Right lobe of liver (tissue), 4 donors: Measurements from ENCODE around the gene POMT2.

Source experiments
- POLR2A ChIP-seq: fragments of 450-650 bp; IDR thresholded peaks from one replicate; pipeline ENCODE4 v1.6.1; 2017; ENCODE audit warnings: antibody characterized with exemption, mild to moderate bottlenecking
- TF ChIP-seq, protein P1 (sequence below), 4 donors: fragments of 200-600 bp in 3 of 4; fragments of 450-650 bp in 1 of 4; IDR thresholded peaks; one replicate each; pipeline versions ENCODE4 v1.5.1 to v1.8.0; 2016 to 2022; ENCODE audit warnings: antibody characterized with exemption in 4 of 4, mild to moderate bottlenecking in 2 of 4
- donor health status: DM: no; HTN: no; CAD: no.
- donor health status: DM: no; HTN: no; CAD: no.
- donor health status: DM: no; HTN: yes; CAD: no.

DNA sequence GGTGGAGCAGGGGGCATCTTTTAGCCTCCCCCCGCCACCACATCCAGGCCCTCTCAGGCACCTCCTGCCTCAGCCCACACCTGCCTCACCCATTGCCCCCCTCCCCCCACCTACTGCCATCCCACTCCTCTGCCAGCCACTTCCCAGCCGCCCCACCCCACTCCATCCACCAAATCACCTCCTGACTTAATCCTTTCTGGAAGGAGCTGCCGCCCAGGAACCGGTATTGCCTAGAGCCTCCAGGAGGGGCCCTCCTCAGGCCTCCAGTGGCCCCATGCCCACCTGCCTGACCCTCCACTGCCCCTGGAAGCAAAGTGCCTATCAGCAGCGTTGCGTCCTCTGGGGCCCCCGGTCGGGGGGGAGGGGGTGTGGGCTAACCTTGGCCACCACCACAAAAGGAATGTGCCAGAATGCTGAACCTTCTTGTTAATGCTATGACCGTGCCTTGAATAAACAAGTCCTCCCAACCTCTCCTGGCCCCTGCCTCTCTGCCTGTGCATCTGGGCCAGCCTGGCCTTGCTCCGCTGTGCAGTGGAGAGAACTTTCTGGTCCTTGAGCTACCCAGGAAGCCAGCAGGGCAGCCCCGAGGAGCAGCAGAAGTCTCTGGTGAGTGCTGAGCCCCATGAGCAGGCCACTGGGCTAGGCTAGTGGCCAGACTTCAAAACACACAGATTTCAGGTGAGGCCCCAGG, 61.5 kb downstream of the POMT2 start:
- TF ChIP-seq, protein P1, sequence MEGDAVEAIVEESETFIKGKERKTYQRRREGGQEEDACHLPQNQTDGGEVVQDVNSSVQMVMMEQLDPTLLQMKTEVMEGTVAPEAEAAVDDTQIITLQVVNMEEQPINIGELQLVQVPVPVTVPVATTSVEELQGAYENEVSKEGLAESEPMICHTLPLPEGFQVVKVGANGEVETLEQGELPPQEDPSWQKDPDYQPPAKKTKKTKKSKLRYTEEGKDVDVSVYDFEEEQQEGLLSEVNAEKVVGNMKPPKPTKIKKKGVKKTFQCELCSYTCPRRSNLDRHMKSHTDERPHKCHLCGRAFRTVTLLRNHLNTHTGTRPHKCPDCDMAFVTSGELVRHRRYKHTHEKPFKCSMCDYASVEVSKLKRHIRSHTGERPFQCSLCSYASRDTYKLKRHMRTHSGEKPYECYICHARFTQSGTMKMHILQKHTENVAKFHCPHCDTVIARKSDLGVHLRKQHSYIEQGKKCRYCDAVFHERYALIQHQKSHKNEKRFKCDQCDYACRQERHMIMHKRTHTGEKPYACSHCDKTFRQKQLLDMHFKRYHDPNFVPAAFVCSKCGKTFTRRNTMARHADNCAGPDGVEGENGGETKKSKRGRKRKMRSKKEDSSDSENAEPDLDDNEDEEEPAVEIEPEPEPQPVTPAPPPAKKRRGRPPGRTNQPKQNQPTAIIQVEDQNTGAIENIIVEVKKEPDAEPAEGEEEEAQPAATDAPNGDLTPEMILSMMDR (IDR thresholded peaks at IDR 0.05) = no peak
- TF ChIP-seq POLR2A = no peak
